Panc1 (cell line): ENCODE measurements around the gene MGRN1. TPM values are rescaled to one million over a fixed set of nuclear protein-coding genes. Genes with fewer than 3 reads are reported as not detected.
A peak's percentile ranks its signal among the peaks of the same experiment; 100 is the strongest.

ENCODE experiments used
- ATAC-seq: fragments of 200-7000 bp; cut with Tn5 transposase; 2 replicates; pipeline ENCODE4 v1.9.1; 2020; ENCODE audit warnings: mild to moderate bottlenecking, moderate library complexity
- BruUV-seq: library from RNA; stranded (reverse); fragments of 400-500 nt; replicated peaks from 2 replicates; lab custom pipeline; 2021; lab: Mats Ljungman, UMichigan
- CTCF ChIA-PET: fragments of 300-600 bp; sonication (Branson Sonifier 250); formaldehyde crosslinking; loops from one replicate; lab custom pipeline; 2022; ENCODE audit warnings: antibody characterized with exemption; lab: Charles Lee
- POLR2A ChIA-PET: fragments of 300-600 bp; sonication (Branson Sonifier 250); formaldehyde crosslinking; loops from one replicate; lab custom pipeline; 2022; ENCODE audit warnings: antibody characterized with exemption; lab: Charles Lee
- DNase-seq: peaks from one replicate; pipeline ENCODE4 v3.0.0-alpha.2; 2010; ENCODE audit warnings: low read depth, low spot score
- H3K27ac ChIP-seq: 2 replicates; pipeline ENCODE4 v1.5.1; 2011; ENCODE audit warnings: mild to moderate bottlenecking, low read length, inconsistent platforms
- H3K27me3 ChIP-seq: fragments of 200-500 bp; sonication (Bioruptor generic); 2 replicates; pipeline ENCODE4 v1.6.0; 2014; ENCODE audit warnings: low read length, inconsistent platforms; ENCODE audit not compliant: control insufficient read depth, insufficient read depth
- H3K36me3 ChIP-seq: fragments of 200-500 bp; sonication (Bioruptor generic); 2 replicates; pipeline ENCODE4 v1.5.1; 2014; ENCODE audit warnings: inconsistent platforms, mild to moderate bottlenecking, low read length, moderate library complexity; ENCODE audit not compliant: control insufficient read depth, insufficient read depth
- H3K4me1 ChIP-seq: 2 replicates; pipeline ENCODE4 v1.5.1; 2011; ENCODE audit warnings: inconsistent platforms, mild to moderate bottlenecking, low read length, moderate library complexity; ENCODE audit not compliant: control insufficient read depth, insufficient read depth
- H3K4me3 ChIP-seq, 2 experiments: 2 replicates each; pipeline ENCODE4 v1.5.1; 2011 to 2012; ENCODE audit warnings: low read depth in 2 of 2, low read length in 2 of 2, mild to moderate bottlenecking in 2 of 2, inconsistent platforms in 1 of 2, moderate library complexity in 1 of 2
- H3K9me3 ChIP-seq: fragments of 200-500 bp; sonication (Bioruptor generic); 2 replicates; pipeline ENCODE4 v1.5.1; 2014; ENCODE audit warnings: low read depth, mild to moderate bottlenecking, inconsistent platforms, low read length, moderate library complexity; ENCODE audit not compliant: control insufficient read depth, insufficient read depth
- CTCF ChIP-seq: fragments of 450-650 bp; IDR thresholded peaks from 2 replicates; pipeline ENCODE4 v1.5.1; 2017; ENCODE audit warnings: mild to moderate bottlenecking
- POLR2AphosphoS5 ChIP-seq: IDR thresholded peaks from 2 replicates; pipeline ENCODE4 v1.6.1; 2012; ENCODE audit warnings: mild to moderate bottlenecking, low read depth, low read length, moderate library complexity
- REST ChIP-seq, 2 experiments: IDR thresholded peaks; 2 replicates each; pipeline ENCODE4 v1.6.1; 2011 to 2012; ENCODE audit warnings: low read depth in 2 of 2, control low read depth in 1 of 2, low read length in 1 of 2, mild to moderate bottlenecking in 1 of 2, moderate library complexity in 1 of 2; ENCODE audit not compliant: insufficient read depth in 1 of 2
- SIN3A ChIP-seq: IDR thresholded peaks from 2 replicates; pipeline ENCODE4 v1.6.1; 2012; ENCODE audit warnings: low read depth, mild to moderate bottlenecking, low read length, moderate library complexity, borderline replicate concordance; ENCODE audit not compliant: insufficient read depth
- TCF7L2 ChIP-seq: IDR thresholded peaks from 2 replicates; pipeline ENCODE4 v1.6.1; 2011; ENCODE audit warnings: mild to moderate bottlenecking, low read depth, low read length, inconsistent platforms
- in situ Hi-C: cut with HindIII; loops from 2 replicates; pipeline ENCODE4 v1.10.0; 2016; ENCODE audit warnings: low sequenced_read_pairs, low pct_unique_long_range_greater_than_20kb
- intact Hi-C: fragments of 100-400 bp; cut with micrococcal nuclease; formaldehyde crosslinking; loops from one replicate; pipeline ENCODE4 v1.10.0; 2022; ENCODE audit not compliant: unreplicated experiment
- total RNA-seq: library from RNA; stranded (reverse); gene quantifications from one replicate; pipeline ENCODE4 v1.2.1, GENCODE V29; 2021; ENCODE audit not compliant: unreplicated experiment

MGRN1 gene
- total RNA-seq, 1 experiment from 2014 or later: 59.7 TPM

GRCh38 chr16:4704913-4705312, 80.3 kb downstream of the MGRN1 start:
- ATAC-seq: no peak
- no TSS peak for BruUV-seq

GRCh38 chr16:4706871-4707270, 82.2 kb downstream of the MGRN1 start:
- TF ChIP-seq POLR2AphosphoS5: no peak
- no peak for TF ChIP-seq CTCF
- no peak for TF ChIP-seq SIN3A
- no peak for TF ChIP-seq TCF7L2
- TF ChIP-seq REST (IDR thresholded peaks at IDR 0.05; ENCODE audit: insufficient read depth in 1 of 2, low read depth in 2 of 2, low read length in 1 of 2): no peak
- Histone ChIP-seq H3K4me1 (no peaks in the 10 kb centered on the region), H3K4me3 (no peak overlapping the region), H3K36me3 (peaks cover 2% of the 10 kb centered on the region), H3K27ac (no peak overlapping the region), H3K27me3 (no peaks in the 10 kb centered on the region), H3K9me3 (no peaks in the 10 kb centered on the region)
- ATAC-seq (0 out of 2 replicates have a peak, but pooled peaks have one; percentile 12), DNase-seq (no peak)
- CTCF ChIA-PET: no interaction called here
- intact Hi-C loops (no loop called here), in situ Hi-C loops (no loop called here)
- no TSS peak for BruUV-seq
- POLR2A ChIA-PET: no interaction called here

More at GRCh38 chr16:4704913-4705312, 80.3 kb downstream of the MGRN1 start:
- DNase-seq: no peak
- no peak overlapping the region for H3K4me3 ChIP-seq
- CTCF ChIA-PET: interaction anchor here (1.1 kb wide), 1 partner anchor 12 kb away, joined by 3 read pairs; no protein-coding TSS in a partner anchor
- H3K9me3 ChIP-seq: no peaks in the 10 kb centered on the region
- intact Hi-C loops (no loop called here), in situ Hi-C loops (no loop called here)
- H3K27me3 ChIP-seq: no peaks in the 10 kb centered on the region
- no peak for TF ChIP-seq SIN3A
- H3K4me1 ChIP-seq: no peaks in the 10 kb centered on the region
- H3K36me3 ChIP-seq: peaks cover 2% of the 10 kb centered on the region
- H3K27ac ChIP-seq: no peak overlapping the region
- POLR2A ChIA-PET: no interaction called here

- ChIA-PET POLR2A (no interaction called here), CTCF (no interaction called here)
- H3K9me3 ChIP-seq: no peaks in the 10 kb centered on the region
- in situ Hi-C loops: no loop called here
- TF ChIP-seq TCF7L2: no peak
- TF ChIP-seq CTCF: no peak
- TF ChIP-seq REST (IDR thresholded peaks at IDR 0.05; ENCODE audit: insufficient read depth in 1 of 2, low read depth in 2 of 2, low read length in 1 of 2): no peak
- TF ChIP-seq POLR2AphosphoS5: no peak
- no peak for TF ChIP-seq SIN3A
- intact Hi-C loops: no loop called here
- H3K27me3 ChIP-seq: no peaks in the 10 kb centered on the region
- no peak overlapping the region for H3K27ac ChIP-seq
- H3K4me3 ChIP-seq: no peak overlapping the region
- ATAC-seq (no peak), DNase-seq (no peak)
- BruUV-seq: no TSS peak
- no peaks in the 10 kb centered on the region for H3K4me1 ChIP-seq
- no peaks in the 10 kb centered on the region; the same call in 1 of the 2 replicates for H3K36me3 ChIP-seq
These were observed 84.9 kb downstream of the MGRN1 start for GRCh38 chr16:4709481-4709880.
